GM12878 (cell line): ENCODE data around the gene SPG7. TPM values are rescaled to one million over a fixed set of nuclear protein-coding genes. Genes with fewer than 3 reads are reported as not detected.

Experiments used
- ATAC-seq: fragments of 200-7000 bp; cut with Tn5 transposase; 3 replicates; pipeline ENCODE4 v1.9.1; 2020; ENCODE audit warnings: mild to moderate bottlenecking, moderate library complexity
- BruUV-seq: library from RNA; stranded (reverse); fragments of 400-500 nt; replicated peaks from 2 replicates; lab custom pipeline; 2021; lab: Mats Ljungman, UMichigan
- CTCF ChIA-PET: fragments of 300-600 bp; sonication (Branson Sonifier 250); formaldehyde crosslinking; extraction: SDS; loops from one replicate; lab custom pipeline; 2021; ENCODE audit warnings: inconsistent platforms; lab: Yijun Ruan, JAX
- POLR2A ChIA-PET: fragments of 350-600 bp; formaldehyde crosslinking; extraction: SDS; loops from one replicate; lab custom pipeline; 2021; ENCODE audit warnings: inconsistent platforms; lab: Charles Lee
- RAD21 ChIA-PET: fragments of 300-600 bp; sonication (Branson Sonifier 250); formaldehyde crosslinking; loops from one replicate; lab custom pipeline; 2023; ENCODE audit warnings: antibody characterized with exemption; ENCODE audit not compliant: unreplicated experiment; lab: Charles Lee
- SMC1A ChIA-PET: fragments of 300-600 bp; sonication (Branson Sonifier 250); formaldehyde crosslinking; loops from one replicate; lab custom pipeline; 2023; ENCODE audit not compliant: unreplicated experiment, uncharacterized antibody; lab: Charles Lee
- DNase-seq: peaks from one replicate; pipeline ENCODE4 v3.0.0-alpha.2; 2011; ENCODE audit warnings: low read depth, low spot score
- FAIRE-seq: peaks from 3 replicates; lab custom pipeline; 2011; peaks lifted over from hg19 to GRCh38; lab: Jason Lieb, UNC
- H2AFZ ChIP-seq: 2 replicates; pipeline ENCODE4 v1.6.0; 2011; ENCODE audit warnings: low read depth, low read length, control low read depth; ENCODE audit not compliant: control insufficient read depth
- H3K27ac ChIP-seq: 2 replicates; pipeline ENCODE4 v1.5.1; 2011; ENCODE audit warnings: control low read depth; ENCODE audit not compliant: control insufficient read depth, insufficient read depth
- H3K27me3 ChIP-seq, 2 experiments: replicated peaks in 1 of 2; 2 replicates each; pipeline versions ENCODE4 v1.6.0 to v1.6.1; 2011; ENCODE audit warnings: low read length in 1 of 2; ENCODE audit not compliant: control insufficient read depth in 2 of 2, insufficient read depth in 2 of 2
- H3K36me3 ChIP-seq, 2 experiments: 2 replicates each; pipeline ENCODE4 v1.5.1; 2011; ENCODE audit warnings: low read length in 1 of 2; ENCODE audit not compliant: control insufficient read depth in 2 of 2, insufficient read depth in 2 of 2
- H3K4me1 ChIP-seq: 2 replicates; pipeline ENCODE4 v1.6.1; 2011; ENCODE audit warnings: mild to moderate bottlenecking, low read length, moderate library complexity, mixed read lengths; ENCODE audit not compliant: control insufficient read depth, insufficient read depth
- H3K4me2 ChIP-seq: 2 replicates; pipeline ENCODE4 v1.6.0; 2011; ENCODE audit warnings: control low read depth; ENCODE audit not compliant: control insufficient read depth, insufficient read depth
- H3K4me3 ChIP-seq: fragments of 200-600 bp; sonication (generic); 2 replicates; pipeline ENCODE4 v1.5.1; 2016
- H3K79me2 ChIP-seq: 2 replicates; pipeline ENCODE4 v1.6.0; 2011; ENCODE audit warnings: low read length; ENCODE audit not compliant: control insufficient read depth, insufficient read depth
- H3K9ac ChIP-seq: 2 replicates; pipeline ENCODE4 v1.8.0; 2011; ENCODE audit warnings: low read length, control low read depth, mixed read lengths; ENCODE audit not compliant: control insufficient read depth, insufficient read depth
- H3K9me3 ChIP-seq: replicated peaks from 3 replicates; pipeline ENCODE4 v1.5.1; 2011; ENCODE audit warnings: mild to moderate bottlenecking, low read length; ENCODE audit not compliant: control insufficient read depth, insufficient read depth
- H4K20me1 ChIP-seq: 2 replicates; pipeline ENCODE4 v1.6.0; 2011; ENCODE audit not compliant: control insufficient read depth, insufficient read depth
- CBX3 ChIP-seq: fragments of 200-600 bp; sonication (generic); IDR thresholded peaks from 2 replicates; pipeline ENCODE4 v1.6.1; 2016; ENCODE audit warnings: low read depth, borderline replicate concordance
- CBX5 ChIP-seq: sonication (generic); IDR thresholded peaks from 2 replicates; pipeline ENCODE4 v1.6.1; 2016; ENCODE audit warnings: low read depth, moderate library complexity, mild to moderate bottlenecking, inconsistent platforms
- CHD2 ChIP-seq: IDR thresholded peaks from 2 replicates; pipeline ENCODE4 v1.6.1; 2011; ENCODE audit warnings: low read depth, low read length, improper control_type of control experiment, borderline replicate concordance
- HDAC2 ChIP-seq: fragments of 200-600 bp; sonication (generic); IDR thresholded peaks from 2 replicates; pipeline ENCODE4 v1.6.1; 2017
- IKZF2 ChIP-seq, 2 experiments: fragments of 450-650 bp; IDR thresholded peaks; 2 replicates each; pipeline ENCODE4 v1.6.1; 2017; ENCODE audit warnings: mild to moderate bottlenecking in 2 of 2, moderate library complexity in 2 of 2
- MYC ChIP-seq: IDR thresholded peaks from 2 replicates; pipeline ENCODE4 v1.6.1; 2011; ENCODE audit warnings: mild to moderate bottlenecking, low read length, moderate library complexity, inconsistent platforms; ENCODE audit not compliant: insufficient read depth, insufficient replicate concordance, insufficient read length, severe bottlenecking
- NFYB ChIP-seq: IDR thresholded peaks from 2 replicates; pipeline ENCODE4 v1.6.1; 2011; ENCODE audit warnings: low read depth, mild to moderate bottlenecking, low read length, improper control_type of control experiment, moderate library complexity; ENCODE audit not compliant: insufficient read depth
- POLR2AphosphoS5 ChIP-seq: IDR thresholded peaks from 2 replicates; pipeline ENCODE4 v1.6.1; 2011; ENCODE audit warnings: mild to moderate bottlenecking, low read length, inconsistent platforms
- POU2F2 ChIP-seq: IDR thresholded peaks from 3 replicates; pipeline ENCODE4 v1.6.1; 2011; ENCODE audit warnings: low read depth, mild to moderate bottlenecking, low read length, borderline replicate concordance
- RELA ChIP-seq: fragments of 450-650 bp; IDR thresholded peaks from 2 replicates; pipeline ENCODE4 v1.8.0; 2014; ENCODE audit warnings: borderline replicate concordance; ENCODE audit not compliant: partially characterized antibody
- SMC3 ChIP-seq: IDR thresholded peaks from 2 replicates; pipeline ENCODE4 v1.6.1; 2011; ENCODE audit warnings: low read length, improper control_type of control experiment, borderline replicate concordance
- SP1 ChIP-seq: IDR thresholded peaks from one replicate; pipeline ENCODE4 v1.6.1; 2011; ENCODE audit warnings: low read depth, low read length
- SREBF1 ChIP-seq: IDR thresholded peaks from 2 replicates; pipeline ENCODE4 v1.6.1; 2012; ENCODE audit warnings: mild to moderate bottlenecking, low read length
- SREBF2 ChIP-seq: IDR thresholded peaks from 2 replicates; pipeline ENCODE4 v1.6.1; 2012; ENCODE audit warnings: mild to moderate bottlenecking, low read length
- USF2 ChIP-seq: IDR thresholded peaks from 2 replicates; pipeline ENCODE4 v1.6.1; 2011; ENCODE audit warnings: low read depth, low read length, improper control_type of control experiment, borderline replicate concordance
- ZBED1 ChIP-seq: IDR thresholded peaks from 2 replicates; pipeline ENCODE4 v1.6.1; 2016; ENCODE audit warnings: borderline replicate concordance
- WGBS: methylation state at CpG from one replicate; pipeline ENCODE4 v1.1.6; 2016; ENCODE audit warnings: low lambda C conversion rate; ENCODE audit not compliant: insufficient replicate concordance, insufficient coverage; ENCODE audit errors: missing lambda C conversion rate; 5-methylcytosine and 5-hydroxymethylcytosine counted together
- in situ Hi-C: fragments of 300-500 bp; cut with MboI; formaldehyde crosslinking; loops from 9 replicates; pipeline ENCODE4 v1.14.3; 2018; ENCODE audit warnings: mixed read lengths
- intact Hi-C: fragments of 100-400 bp; cut with micrococcal nuclease; formaldehyde crosslinking; loops from one replicate; pipeline ENCODE4 v1.14.2; 2022; ENCODE audit not compliant: unreplicated experiment
- polyA plus RNA-seq, 11 experiments: library from polyadenylated mRNA; depleted of rRNA in 4 of 11; unstranded in 6 of 11; stranded (reverse) in 5 of 11; fragments of >200 nt; fragmentation: Nextera tagmentation in 4 of 11; fragmentation: Illumina TruSeq in 1 of 11; extraction: Ambion mirVana in 4 of 11; extraction: Trizol in 1 of 11; gene quantifications; 1 replicate in 1 of 11; 2 replicates in 10 of 11; pipeline versions ENCODE4 v1.2.1 to v1.2.3, GENCODE V29; 2011 to 2016; ENCODE audit warnings: inconsistent platforms in 2 of 11, missing spikeins in 2 of 11, low read depth in 1 of 11
- total RNA-seq, 4 experiments: library from RNA; depleted of rRNA in 3 of 4; stranded (reverse); fragments of >200 nt in 3 of 4; fragmentation: Illumina TruSeq in 1 of 4; extraction: Trizol in 1 of 4; gene quantifications; 2 replicates each; pipeline versions ENCODE4 v1.2.1 to v1.2.3, GENCODE V29; 2013 to 2021
- TF ChIP-seq, protein P1 (sequence below): fragments of 450-650 bp; IDR thresholded peaks from 2 replicates; pipeline ENCODE4 v1.6.1; 2017; ENCODE audit warnings: mild to moderate bottlenecking
- TF ChIP-seq, protein P2 (sequence below), 3 experiments: IDR thresholded peaks in 2 of 3; conservative IDR thresholded peaks in 1 of 3; 2 replicates each; pipeline ENCODE4 v1.5.1; 2011; ENCODE audit warnings: low read depth in 3 of 3, low read length in 3 of 3, mild to moderate bottlenecking in 3 of 3, control low read depth in 2 of 3, moderate library complexity in 2 of 3, inconsistent platforms in 1 of 3, mixed read lengths in 1 of 3; ENCODE audit not compliant: control insufficient read depth in 2 of 3, insufficient read depth in 1 of 3; ENCODE audit errors: extremely low read depth in 1 of 3
- TF ChIP-seq, protein P3 (sequence below): IDR thresholded peaks from 2 replicates; pipeline ENCODE4 v1.6.1; 2011; ENCODE audit warnings: low read depth, mild to moderate bottlenecking, low read length, moderate library complexity, borderline replicate concordance; ENCODE audit errors: extremely low read depth

The SPG7 gene
- total and polyA plus RNA-seq, 10 of the 15 experiments (the other 5 are each of a cell fraction or from before 2014, with no cell fraction given), result 5.9 to 75.9 (median 52.5) TPM

GRCh38 chr16:89569506-89570341 is 61.5 kb downstream of the SPG7 start:
- DNase-seq, result no peak
- Histone ChIP-seq H3K4me1 (peaks cover 28% of the 10 kb centered on the region), H4K20me1 (peaks cover 4% of the 10 kb centered on the region; the same call in 1 of the 2 replicates), H3K4me3 (no peak overlapping the region), H3K4me2 (no peak overlapping the region), H3K79me2 (no peaks in the 10 kb centered on the region), H3K27ac (no peak overlapping the region), H2AFZ (no peak overlapping the region), H3K9ac (no peak overlapping the region), H3K36me3 (peaks cover 0 to 2% of the 10 kb centered on the region in 2 experiments; a peak in 3 of 4 replicates), H3K9me3 (no peaks in the 10 kb centered on the region), H3K27me3 (no peaks in the 10 kb centered on the region; a peak in 1 of 4 replicates)
- ChIA-PET SMC1A (no interaction called here), POLR2A (interaction anchor here (0.5 kb wide), 1 partner anchor 113 kb away, joined by 4 read pairs; no protein-coding TSS in a partner anchor), RAD21 (no interaction called here), CTCF (no interaction called here)
- no peak for FAIRE-seq
- in situ Hi-C loops (no loop called here), intact Hi-C loops (no loop called here)
- ATAC-seq, result no peak
- no TSS peak for BruUV-seq
- WGBS, result 72% methylated on average over 23 of the region's 23 CpGs
- TF ChIP-seq POLR2AphosphoS5, result no peak
- TF ChIP-seq, protein P1, sequence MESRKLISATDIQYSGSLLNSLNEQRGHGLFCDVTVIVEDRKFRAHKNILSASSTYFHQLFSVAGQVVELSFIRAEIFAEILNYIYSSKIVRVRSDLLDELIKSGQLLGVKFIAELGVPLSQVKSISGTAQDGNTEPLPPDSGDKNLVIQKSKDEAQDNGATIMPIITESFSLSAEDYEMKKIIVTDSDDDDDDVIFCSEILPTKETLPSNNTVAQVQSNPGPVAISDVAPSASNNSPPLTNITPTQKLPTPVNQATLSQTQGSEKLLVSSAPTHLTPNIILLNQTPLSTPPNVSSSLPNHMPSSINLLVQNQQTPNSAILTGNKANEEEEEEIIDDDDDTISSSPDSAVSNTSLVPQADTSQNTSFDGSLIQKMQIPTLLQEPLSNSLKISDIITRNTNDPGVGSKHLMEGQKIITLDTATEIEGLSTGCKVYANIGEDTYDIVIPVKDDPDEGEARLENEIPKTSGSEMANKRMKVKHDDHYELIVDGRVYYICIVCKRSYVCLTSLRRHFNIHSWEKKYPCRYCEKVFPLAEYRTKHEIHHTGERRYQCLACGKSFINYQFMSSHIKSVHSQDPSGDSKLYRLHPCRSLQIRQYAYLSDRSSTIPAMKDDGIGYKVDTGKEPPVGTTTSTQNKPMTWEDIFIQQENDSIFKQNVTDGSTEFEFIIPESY, result no peak
- TF ChIP-seq, protein P2, sequence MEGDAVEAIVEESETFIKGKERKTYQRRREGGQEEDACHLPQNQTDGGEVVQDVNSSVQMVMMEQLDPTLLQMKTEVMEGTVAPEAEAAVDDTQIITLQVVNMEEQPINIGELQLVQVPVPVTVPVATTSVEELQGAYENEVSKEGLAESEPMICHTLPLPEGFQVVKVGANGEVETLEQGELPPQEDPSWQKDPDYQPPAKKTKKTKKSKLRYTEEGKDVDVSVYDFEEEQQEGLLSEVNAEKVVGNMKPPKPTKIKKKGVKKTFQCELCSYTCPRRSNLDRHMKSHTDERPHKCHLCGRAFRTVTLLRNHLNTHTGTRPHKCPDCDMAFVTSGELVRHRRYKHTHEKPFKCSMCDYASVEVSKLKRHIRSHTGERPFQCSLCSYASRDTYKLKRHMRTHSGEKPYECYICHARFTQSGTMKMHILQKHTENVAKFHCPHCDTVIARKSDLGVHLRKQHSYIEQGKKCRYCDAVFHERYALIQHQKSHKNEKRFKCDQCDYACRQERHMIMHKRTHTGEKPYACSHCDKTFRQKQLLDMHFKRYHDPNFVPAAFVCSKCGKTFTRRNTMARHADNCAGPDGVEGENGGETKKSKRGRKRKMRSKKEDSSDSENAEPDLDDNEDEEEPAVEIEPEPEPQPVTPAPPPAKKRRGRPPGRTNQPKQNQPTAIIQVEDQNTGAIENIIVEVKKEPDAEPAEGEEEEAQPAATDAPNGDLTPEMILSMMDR (IDR thresholded peaks at IDR 0.05 in 2 of 3, conservative IDR thresholded peaks at IDR 0.05 in 1 of 3; ENCODE audit: control insufficient read depth in 2 of 3, extremely low read depth in 1 of 3, insufficient read depth in 1 of 3, low read depth in 3 of 3, low read length in 3 of 3), result no peak
- no peak for TF ChIP-seq SMC3
- TF ChIP-seq POU2F2, result no peak
- no peak for TF ChIP-seq CBX3
- TF ChIP-seq ZBED1, result no peak
- no peak for TF ChIP-seq SREBF1
- TF ChIP-seq CBX5, result no peak
- no peak for TF ChIP-seq USF2
- no peak for TF ChIP-seq NFYB
- no peak for TF ChIP-seq SP1
- no peak for TF ChIP-seq SREBF2
- no peak for TF ChIP-seq MYC
- no peak for TF ChIP-seq RELA
- TF ChIP-seq CHD2, result no peak
- TF ChIP-seq, protein P3, sequence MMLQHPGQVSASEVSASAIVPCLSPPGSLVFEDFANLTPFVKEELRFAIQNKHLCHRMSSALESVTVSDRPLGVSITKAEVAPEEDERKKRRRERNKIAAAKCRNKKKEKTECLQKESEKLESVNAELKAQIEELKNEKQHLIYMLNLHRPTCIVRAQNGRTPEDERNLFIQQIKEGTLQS, result no peak
- TF ChIP-seq IKZF2 (IDR thresholded peaks at IDR 0.05), result no peak
- TF ChIP-seq HDAC2, result no peak
